ENCODE results near the gene BACE1-AS.
"Not testable (repeated sequence)": the region's sequence is repeated elsewhere in the genome, so short reads cannot be mapped to it uniquely, and the experiment has no call there.

BACE1-AS gene

GRCh38 chr11:117269856-117270255 is 21.3 kb upstream of the BACE1-AS start:
- Histone ChIP-seq H3K27me3 (no peaks in the 10 kb centered on the region), H3K36me3 (peaks cover 62% of the 10 kb centered on the region), H3K4me3 (no peak overlapping the region), H3K27ac (no peak overlapping the region), H3K4me1 (no peaks in the 10 kb centered on the region), H3K9ac (no peak overlapping the region), H3K4me2 (no peak overlapping the region), H3K9me3 (0 out of 2 replicates have a peak, but pooled peaks cover 7% of the 10 kb centered on the region), H4K20me1 (no peaks in the 10 kb centered on the region)
- no peak for TF ChIP-seq Cebpa-rat (IDR thresholded peaks at IDR 0.05)

- Histone ChIP-seq H3K9me3 (0 out of 2 replicates have a peak, but pooled peaks cover 7% of the 10 kb centered on the region), H3K4me2 (no peak overlapping the region), H3K4me1 (no peaks in the 10 kb centered on the region), H3K9ac (no peak overlapping the region), H4K20me1 (no peaks in the 10 kb centered on the region), H3K36me3 (peaks cover 53% of the 10 kb centered on the region), H3K27me3 (no peaks in the 10 kb centered on the region), H3K27ac (no peak overlapping the region), H3K4me3 (no peak overlapping the region)
- no peak for TF ChIP-seq Cebpa-rat (IDR thresholded peaks at IDR 0.05)
Observed at GRCh38 chr11:117271208-117271607, 19.9 kb upstream of the BACE1-AS start.

- H4K20me1 ChIP-seq, H3K9ac ChIP-seq, H3K4me1 ChIP-seq, H3K4me3 ChIP-seq, H3K27ac ChIP-seq, H3K27me3 ChIP-seq, H3K4me2 ChIP-seq, H3K9me3 ChIP-seq: not testable (repeated sequence)
- H3K36me3 ChIP-seq, result peaks cover 45% of the 10 kb centered on the region
Observed at GRCh38 chr11:117272175-117272574, 19.0 kb upstream of the BACE1-AS start.

- no peak for TF ChIP-seq Cebpa-rat (IDR thresholded peaks at IDR 0.05)
- Histone ChIP-seq H3K4me1 (no peaks in the 10 kb centered on the region), H3K27me3 (no peaks in the 10 kb centered on the region), H3K4me2 (no peak overlapping the region), H3K36me3 (peaks cover 44% of the 10 kb centered on the region), H3K4me3 (no peak overlapping the region), H4K20me1 (no peaks in the 10 kb centered on the region), H3K9ac (no peak overlapping the region), H3K9me3 (0 out of 2 replicates have a peak, but pooled peaks cover 7% of the 10 kb centered on the region), H3K27ac (no peak overlapping the region)
Observed at GRCh38 chr11:117273550-117274289, 17.4 kb upstream of the BACE1-AS start.

GRCh38 chr11:117278347-117278746 is 12.8 kb upstream of the BACE1-AS start:
- Histone ChIP-seq H3K27ac (no peak overlapping the region), H3K36me3 (peaks cover 63% of the 10 kb centered on the region), H3K9me3 (no peaks in the 10 kb centered on the region), H3K4me1 (no peaks in the 10 kb centered on the region), H3K9ac (no peak overlapping the region), H3K4me3 (no peak overlapping the region), H3K4me2 (no peak overlapping the region), H4K20me1 (no peaks in the 10 kb centered on the region), H3K27me3 (no peaks in the 10 kb centered on the region)
- no peak for TF ChIP-seq Cebpa-rat (IDR thresholded peaks at IDR 0.05)

- Histone ChIP-seq H3K4me2 (no peak overlapping the region), H3K9me3 (no peaks in the 10 kb centered on the region), H3K36me3 (peaks cover 63% of the 10 kb centered on the region), H3K9ac (no peak overlapping the region), H3K27ac (no peak overlapping the region), H3K27me3 (no peaks in the 10 kb centered on the region), H3K4me3 (no peak overlapping the region), H3K4me1 (no peaks in the 10 kb centered on the region), H4K20me1 (no peaks in the 10 kb centered on the region)
- TF ChIP-seq Cebpa-rat (IDR thresholded peaks at IDR 0.05), result no peak
Observed at GRCh38 chr11:117279711-117280376, 11.3 kb upstream of the BACE1-AS start.

GRCh38 chr11:117281159-117281558 is 10.0 kb upstream of the BACE1-AS start:
- TF ChIP-seq Cebpa-rat (IDR thresholded peaks at IDR 0.05), result no peak
- Histone ChIP-seq H3K4me2 (no peak overlapping the region), H4K20me1 (no peaks in the 10 kb centered on the region), H3K36me3 (peaks cover 73% of the 10 kb centered on the region), H3K27ac (no peak overlapping the region), H3K9me3 (no peaks in the 10 kb centered on the region), H3K27me3 (no peaks in the 10 kb centered on the region), H3K9ac (no peak overlapping the region), H3K4me1 (no peaks in the 10 kb centered on the region), H3K4me3 (no peak overlapping the region)

- no peak overlapping the region for H3K4me2 ChIP-seq
- peaks cover 80% of the 10 kb centered on the region for H3K36me3 ChIP-seq
- TF ChIP-seq Cebpa-rat (IDR thresholded peaks at IDR 0.05), result no peak
Observed at GRCh38 chr11:117281869-117282268, 9.3 kb upstream of the BACE1-AS start.

GRCh38 chr11:117282956-117283355 is 8.2 kb upstream of the BACE1-AS start:
- Histone ChIP-seq H3K9ac (no peak overlapping the region), H3K27ac (no peak overlapping the region), H3K4me2 (no peak overlapping the region), H3K4me3 (no peak overlapping the region), H4K20me1 (no peaks in the 10 kb centered on the region), H3K4me1 (no peaks in the 10 kb centered on the region), H3K9me3 (no peaks in the 10 kb centered on the region), H3K27me3 (no peaks in the 10 kb centered on the region), H3K36me3 (peaks cover 88% of the 10 kb centered on the region)
- no peak for TF ChIP-seq Cebpa-rat (IDR thresholded peaks at IDR 0.05)

More at GRCh38 chr11:117281869-117282268, 9.3 kb upstream of the BACE1-AS start:
- Histone ChIP-seq H3K9me3 (no peaks in the 10 kb centered on the region), H4K20me1 (no peaks in the 10 kb centered on the region), H3K9ac (no peak overlapping the region), H3K4me3 (no peak overlapping the region), H3K27me3 (no peaks in the 10 kb centered on the region), H3K27ac (no peak overlapping the region), H3K4me1 (no peaks in the 10 kb centered on the region)

GRCh38 chr11:117284053-117284452 is 7.1 kb upstream of the BACE1-AS start:
- H3K9ac ChIP-seq, result no peak overlapping the region
- H3K36me3 ChIP-seq, result peaks cover 99% of the 10 kb centered on the region
- no peaks in the 10 kb centered on the region for H4K20me1 ChIP-seq
- no peak overlapping the region for H3K4me2 ChIP-seq
- no peak overlapping the region for H3K27ac ChIP-seq
- no peaks in the 10 kb centered on the region for H3K4me1 ChIP-seq
- H3K27me3 ChIP-seq, result no peaks in the 10 kb centered on the region
- H3K4me3 ChIP-seq, result no peak overlapping the region
- H3K9me3 ChIP-seq, result no peaks in the 10 kb centered on the region
- no peak for TF ChIP-seq Cebpa-rat (IDR thresholded peaks at IDR 0.05)
